AG20443 (cell line): ENCODE data around the gene NSD1.
"Not testable (repeated sequence)": the region's sequence is repeated elsewhere in the genome, so short reads cannot be mapped to it uniquely, and the experiment has no call there.

Experiments
- DNase-seq: peaks from one replicate; pipeline ENCODE4 v3.0.0; 2012; ENCODE audit warnings: low spot score, mixed read lengths

Gene NSD1

DNA sequence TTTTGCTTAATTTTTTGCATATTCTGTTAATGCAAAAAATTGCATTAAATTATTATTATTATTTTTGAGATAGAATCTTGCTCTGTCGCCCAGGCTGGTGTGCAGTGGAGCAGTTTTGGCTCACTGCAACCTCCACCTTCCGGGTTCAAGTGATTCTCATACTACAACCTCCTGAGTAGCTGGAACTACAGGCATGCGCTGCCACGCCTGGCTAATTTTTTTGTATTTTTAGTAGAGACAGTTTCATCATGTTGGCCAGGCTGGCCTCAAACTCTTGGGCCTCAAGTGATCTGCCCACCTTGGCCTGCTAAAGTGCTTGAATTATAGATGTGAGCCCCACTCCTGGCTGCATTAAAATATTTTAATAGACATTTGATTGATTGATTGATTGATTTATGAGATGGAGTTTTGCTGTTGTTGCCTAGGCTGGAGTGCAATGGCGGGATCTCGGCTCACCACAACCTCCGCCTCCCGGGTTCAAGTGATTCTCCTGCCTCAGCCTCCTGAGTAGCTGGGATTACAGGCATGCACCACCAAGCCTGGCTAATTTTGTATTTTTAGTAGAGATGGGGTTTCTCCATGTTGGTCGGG, 44.4 kb downstream of the NSD1 start:
- not testable (repeated sequence) for DNase-seq

DNA sequence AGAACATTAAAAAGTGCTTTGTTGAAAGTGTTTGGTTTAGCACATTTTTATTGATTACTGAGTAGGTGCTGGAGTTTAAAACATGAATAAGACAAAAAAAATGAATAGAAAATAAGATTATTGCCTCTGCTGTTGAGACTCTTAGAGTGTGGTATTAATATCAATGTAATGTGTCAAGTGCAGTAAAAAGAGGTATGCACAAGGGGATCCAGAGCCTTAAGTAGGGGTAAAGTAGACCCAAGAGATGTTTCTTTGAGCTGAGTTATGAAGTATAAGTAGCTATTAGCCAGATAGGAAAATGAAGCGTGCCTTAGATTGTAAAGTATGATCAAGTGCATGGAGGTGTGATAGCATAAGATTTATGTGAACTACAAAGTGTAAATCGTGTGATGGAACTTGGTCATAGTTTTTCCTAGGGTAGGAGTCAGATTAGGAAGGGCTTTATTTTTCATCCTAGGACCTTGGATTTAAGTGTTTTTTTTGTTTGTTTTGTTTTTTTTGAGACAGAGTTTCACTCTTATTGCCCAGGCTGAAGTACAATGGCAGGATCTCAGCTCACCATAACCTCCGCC, 45.2 kb downstream of the NSD1 start:
- DNase-seq: no peak

DNA sequence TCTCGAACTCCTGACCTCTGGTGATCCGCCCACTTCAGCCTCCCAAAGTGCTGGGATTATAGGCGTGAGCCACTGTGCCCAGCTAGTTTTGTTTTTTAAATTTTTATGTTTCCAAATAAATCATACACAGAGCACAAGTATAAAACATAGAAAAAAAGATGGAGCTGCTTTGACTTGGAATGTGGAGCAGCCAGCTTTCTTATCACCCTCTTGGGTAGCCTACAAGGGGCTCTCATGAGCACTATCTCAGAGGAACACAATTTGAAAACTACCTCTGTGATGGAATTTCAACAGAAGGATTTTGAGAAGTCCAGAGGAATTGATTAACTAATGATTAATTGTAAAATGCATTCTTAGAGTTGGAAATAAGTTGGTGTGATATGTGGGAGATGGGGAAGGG, 45.9 kb downstream of the NSD1 start:
- DNase-seq: no peak

DNA sequence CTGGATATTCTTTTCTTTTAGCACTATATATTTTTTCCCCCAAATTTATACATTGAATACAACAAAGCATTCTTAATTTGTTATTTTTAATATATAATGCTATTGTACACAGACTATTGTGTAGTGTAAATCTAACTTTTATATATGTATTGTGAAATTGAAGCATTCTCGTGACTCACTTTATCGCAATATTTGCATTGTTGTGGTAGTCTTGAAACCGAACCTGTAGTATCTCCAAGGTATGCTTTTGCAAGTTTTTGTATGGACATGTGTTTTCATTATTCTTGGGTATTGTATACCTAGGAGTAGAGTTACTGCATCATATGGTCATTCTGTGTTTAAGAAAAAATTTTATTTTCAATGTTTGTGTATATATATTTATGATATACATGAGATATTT, 49.6 kb downstream of the NSD1 start:
- DNase-seq: no peak

DNA sequence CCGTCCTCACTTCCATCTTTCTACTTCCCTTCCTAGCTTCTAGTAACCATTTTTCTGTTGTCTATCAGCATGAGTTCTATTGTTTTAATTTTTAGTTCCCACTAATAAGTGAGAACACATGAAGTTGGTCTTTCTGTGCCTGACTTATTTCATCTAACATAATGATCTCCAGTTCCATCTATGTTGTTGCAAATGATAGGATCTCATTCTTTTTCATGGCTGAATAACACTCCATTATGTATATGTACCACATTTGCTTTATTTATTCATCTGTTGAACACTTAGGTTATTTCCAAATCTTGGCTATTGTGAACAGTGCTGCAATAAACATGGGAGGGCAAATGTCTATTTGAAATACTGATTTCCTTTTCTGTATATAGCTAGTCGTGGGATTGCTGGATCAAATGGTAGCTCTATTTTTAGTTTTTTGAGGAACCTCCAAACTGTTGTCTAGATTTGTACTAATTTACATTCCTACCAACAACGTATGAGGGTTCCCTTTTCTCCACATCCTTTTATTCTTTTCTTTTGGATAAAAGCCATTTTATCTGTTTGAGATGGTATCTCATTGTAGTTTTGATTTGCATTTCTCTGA, 50.3 kb downstream of the NSD1 start:
- no peak for DNase-seq

DNA sequence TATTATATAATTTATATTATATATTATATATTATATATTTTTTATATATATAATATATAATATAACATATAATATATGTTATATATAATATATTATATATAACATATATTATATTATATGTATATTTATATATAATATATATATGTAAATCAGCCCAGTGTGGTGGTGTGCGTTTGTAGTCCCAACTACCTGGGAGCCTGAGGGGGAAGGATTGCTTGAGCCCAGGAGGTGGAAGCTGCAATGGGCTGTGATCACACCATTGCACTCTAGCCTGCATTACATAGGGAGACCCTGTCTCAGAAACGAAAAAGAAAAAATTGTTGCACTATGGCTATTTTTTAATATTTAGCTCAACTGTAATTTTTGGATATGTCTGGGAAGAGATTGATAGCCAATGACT, 52.4 kb downstream of the NSD1 start:
- DNase-seq: no peak

DNA sequence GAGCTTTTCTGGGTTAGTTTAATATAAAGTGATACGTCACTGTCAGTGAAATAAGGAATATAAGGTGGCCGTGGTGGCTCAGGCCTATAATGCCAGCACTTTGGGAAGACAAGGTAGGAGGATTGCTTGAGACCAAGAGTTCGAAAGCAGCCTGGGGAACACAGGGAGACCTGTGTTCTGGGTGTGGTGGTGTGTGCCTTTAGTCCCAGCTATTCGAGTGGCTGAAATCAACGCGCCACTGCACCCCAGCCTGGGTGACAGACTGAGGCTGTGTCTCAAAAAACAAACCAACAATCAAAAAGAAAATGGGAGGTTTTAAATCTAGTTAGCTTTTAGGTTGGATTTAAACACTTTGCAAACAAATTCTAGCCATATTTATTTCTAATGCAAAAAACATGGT, 53.1 kb downstream of the NSD1 start:
- no peak for DNase-seq

DNA sequence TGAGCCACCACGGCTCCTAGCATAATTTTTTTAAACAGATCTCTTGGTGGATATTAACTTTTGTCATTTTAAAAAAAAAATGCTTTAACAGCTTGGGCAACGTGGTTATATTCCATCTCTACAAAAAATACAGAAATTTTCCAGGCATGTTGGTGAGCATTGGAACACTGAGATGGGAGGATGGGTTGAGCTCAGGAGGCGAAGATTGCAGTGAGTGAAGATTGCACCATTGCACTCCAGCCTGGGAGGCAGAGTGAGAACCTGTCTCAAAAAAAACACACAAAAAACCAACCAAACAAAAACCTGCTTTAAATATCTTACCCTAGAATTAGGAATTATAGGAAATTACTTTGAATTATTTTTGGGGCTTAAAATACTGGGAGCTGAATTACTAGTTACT, 55.2 kb downstream of the NSD1 start:
- no peak for DNase-seq

DNA sequence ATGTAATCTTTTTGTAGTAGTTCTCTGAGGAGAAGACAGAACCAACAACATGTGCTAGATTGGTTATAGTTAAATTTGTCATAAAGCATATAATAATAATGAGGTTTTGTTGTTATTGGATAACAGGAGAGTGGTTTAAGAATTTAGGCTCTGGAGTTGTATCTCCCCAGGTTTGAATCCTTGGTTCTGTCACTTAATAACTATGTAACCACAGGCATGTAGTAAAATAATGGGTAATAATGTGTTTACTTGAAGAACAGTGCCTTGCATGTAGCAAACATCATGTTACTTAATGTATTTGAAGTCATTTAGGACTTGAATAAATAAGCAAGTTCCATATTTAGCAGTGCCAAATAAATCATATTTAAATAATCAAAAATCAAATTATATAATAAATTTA, 55.8 kb downstream of the NSD1 start:
- peak; percentile 16 for DNase-seq

DNA sequence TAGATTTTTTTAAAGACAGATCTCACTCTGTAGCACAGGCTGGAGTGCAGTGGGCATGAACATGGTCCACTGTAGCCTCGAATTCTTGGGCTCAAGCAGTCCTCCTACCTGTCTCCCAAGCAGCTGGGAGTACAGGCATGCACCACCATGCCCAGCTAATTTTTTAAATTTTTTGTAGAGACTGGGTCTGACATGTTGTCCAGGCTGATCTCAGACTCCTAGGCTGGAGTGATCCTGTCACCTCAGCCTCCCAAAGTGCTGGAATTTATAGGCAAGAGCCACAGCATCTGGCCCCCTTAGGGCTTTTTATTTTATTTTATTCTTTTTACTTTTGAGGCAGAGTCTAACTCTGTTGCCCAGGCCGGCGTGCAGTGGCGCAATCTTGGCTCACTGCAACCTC, 56.4 kb downstream of the NSD1 start:
- no peak for DNase-seq

DNA sequence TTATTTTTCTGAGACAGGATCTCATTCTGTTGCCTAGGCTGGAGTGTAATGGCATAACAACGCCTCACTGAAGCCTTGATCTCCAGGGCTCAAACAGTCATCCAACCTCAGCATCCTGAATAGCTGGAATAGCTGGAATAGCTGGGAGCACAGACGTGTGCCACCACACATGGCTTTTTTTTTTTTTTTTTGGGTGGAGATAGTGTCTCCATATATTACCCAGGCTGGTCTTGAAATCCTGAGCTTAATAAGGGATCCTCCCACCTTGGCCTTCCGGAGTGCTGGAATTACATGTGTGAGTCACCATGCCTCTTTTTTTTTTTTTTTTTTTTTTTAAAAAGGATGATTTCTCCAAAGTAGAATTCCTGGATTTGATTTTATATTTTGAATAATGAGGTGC, 60.7 kb downstream of the NSD1 start:
- DNase-seq: peak; percentile 73

DNA sequence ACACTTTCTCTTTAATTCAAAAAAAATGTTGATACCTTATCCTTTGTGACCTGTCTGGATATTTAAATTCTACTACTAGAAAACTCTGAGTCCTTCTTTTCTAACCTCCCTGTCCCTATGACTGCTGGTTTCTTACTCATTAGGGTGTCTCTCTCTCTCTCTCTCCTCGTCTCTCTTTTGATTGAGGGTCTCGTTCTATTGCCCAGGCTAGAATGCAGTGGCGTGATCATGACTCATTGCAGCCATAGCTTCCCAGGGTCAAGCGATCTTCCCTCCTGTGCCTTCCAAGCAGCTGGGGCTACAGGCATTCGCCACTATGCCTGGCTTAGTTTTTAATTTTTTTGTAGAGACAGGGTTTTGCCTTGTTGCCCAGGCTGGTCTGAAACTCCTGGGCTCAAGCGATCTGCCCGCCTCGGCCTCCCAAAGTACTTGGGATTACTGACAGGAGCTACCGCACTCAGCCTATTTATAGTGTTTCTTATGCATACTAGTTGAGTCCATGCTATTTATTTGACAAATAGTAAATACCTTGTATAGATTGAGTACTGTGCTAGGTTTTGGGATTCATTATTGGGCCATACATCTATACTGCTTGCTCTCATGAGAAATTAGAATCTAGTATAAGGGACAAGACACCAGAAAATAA, 61.9 kb downstream of the NSD1 start:
- no peak for DNase-seq

DNA sequence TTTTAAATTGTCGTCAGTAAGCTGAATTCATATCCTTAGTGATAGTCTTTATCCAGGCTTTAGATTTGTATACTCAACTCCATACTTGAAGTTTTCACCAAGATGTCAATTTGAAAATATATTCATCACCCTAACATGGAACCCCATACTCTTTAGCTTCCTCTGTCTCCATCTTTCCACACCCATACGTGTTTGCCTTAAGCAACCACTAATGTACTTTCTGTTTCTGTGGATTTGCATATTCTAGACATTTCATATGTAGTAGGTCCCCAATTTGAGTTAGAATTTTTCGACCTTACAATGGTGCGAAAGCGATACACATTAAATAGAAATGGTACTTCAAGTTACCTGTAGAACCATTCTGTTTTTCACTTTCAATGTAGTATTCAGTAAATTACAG, 65.2 kb downstream of the NSD1 start:
- DNase-seq: no peak

DNA sequence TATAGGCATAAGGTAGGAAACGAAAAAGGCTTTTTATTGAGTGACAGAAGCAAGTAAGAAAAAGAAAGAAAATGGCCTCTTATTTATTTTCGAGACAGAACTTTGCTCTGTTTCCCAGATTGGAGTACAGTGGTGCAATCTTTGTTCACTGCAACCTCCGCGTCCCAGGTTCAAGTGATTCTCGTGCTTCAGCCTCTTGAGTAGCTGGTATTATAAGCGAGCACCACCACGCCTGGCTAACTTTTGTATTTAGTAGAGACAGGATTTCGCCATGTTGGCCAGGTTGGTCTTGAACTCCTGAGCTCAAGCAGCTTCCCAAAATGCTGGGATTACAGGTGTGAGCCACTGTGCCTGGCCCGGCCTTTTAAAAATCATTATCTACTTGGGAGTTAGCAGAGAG, 70.7 kb downstream of the NSD1 start:
- no peak for DNase-seq

DNA sequence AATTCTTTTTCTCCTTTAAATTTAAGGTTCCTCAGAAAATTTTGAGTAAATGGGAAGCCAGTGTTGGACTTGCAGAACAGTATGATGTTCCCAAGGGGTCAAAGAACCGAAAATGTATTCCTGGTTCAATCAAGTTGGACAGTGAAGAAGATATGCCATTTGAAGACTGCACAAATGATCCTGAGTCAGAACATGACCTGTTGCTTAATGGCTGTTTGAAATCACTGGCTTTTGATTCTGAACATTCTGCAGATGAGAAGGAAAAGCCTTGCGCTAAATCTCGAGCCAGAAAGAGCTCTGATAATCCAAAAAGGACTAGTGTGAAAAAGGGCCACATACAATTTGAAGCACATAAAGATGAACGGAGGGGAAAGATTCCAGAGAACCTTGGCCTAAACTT, 76.0 kb downstream of the NSD1 start:
- no peak for DNase-seq

DNA sequence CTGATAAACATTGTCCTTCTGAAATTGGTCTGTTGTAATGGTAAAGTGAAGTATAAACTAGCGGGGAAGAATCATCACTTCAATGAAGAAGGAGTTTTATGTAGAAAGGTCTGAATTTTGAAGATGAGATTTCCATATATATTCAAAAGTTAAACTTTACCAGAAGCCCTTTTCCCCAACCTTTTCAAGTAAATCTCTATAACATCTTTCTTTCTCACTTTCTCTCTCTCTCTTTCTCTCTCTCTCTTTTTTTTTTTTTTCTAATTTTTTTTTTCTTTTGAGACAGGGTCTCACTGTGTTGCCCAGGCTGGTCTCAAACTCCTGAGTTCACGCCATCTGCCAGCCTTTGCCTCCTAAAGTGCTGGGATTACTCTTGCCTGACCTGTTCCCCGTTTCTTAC, 78.7 kb downstream of the NSD1 start:
- no peak for DNase-seq

DNA sequence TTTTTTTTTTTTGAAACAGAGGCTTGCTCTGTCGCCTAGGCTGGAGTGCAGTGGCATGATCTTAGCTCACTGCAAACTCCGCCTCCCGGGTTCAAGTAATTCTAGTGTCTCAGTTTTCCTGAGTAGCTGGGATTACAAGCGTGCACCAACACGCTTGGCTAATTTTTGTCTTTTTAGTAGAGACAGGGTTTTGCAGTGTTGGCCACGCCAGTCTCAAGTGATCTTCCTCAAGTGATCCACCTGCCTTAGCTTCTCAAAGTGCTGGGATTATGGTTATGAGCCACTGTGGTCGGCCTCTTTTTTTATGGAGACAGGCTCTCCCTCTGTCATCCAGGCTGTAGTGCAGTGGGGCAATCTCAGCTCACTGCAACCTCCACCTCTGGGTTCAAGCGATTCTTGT, 87.0 kb downstream of the NSD1 start:
- DNase-seq: no peak

DNA sequence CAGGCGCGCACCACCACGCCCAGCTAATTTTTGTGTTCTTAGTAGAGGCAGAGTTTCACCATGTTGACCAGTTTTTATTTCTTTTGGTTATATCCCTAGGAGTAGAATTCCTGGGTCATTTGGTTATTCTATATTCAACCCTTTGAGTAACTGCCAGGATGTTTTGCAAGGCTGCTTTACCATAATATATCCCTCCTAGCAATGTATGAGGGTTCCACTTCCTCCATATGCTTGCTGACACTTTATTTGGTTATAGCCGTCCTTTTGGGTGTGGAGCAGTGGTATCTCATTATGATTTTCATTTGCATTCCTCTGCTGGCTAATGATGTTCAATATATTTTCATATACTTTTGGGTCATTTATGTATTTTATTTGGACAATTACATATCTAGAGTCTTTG, 88.7 kb downstream of the NSD1 start:
- DNase-seq: no peak

DNA sequence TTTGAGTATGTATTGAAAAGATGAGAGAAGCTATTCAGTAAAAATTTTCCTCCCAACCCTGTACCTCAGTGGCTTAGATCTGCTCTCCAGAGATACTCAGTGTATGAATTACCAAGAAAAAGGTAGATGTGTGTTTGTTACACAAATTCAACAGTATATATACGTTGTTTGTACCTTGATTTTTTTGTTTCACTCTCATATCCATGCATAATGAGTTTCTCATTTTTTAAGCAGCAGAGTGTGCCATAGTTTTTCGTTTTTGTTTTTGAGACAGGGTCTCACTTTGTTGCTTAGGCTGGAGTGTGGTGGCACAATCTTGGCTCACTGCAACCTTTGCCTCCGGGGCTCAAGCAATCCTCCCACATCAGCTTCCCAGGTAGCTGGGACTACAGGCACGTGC, 92.2 kb downstream of the NSD1 start:
- no peak for DNase-seq

DNA sequence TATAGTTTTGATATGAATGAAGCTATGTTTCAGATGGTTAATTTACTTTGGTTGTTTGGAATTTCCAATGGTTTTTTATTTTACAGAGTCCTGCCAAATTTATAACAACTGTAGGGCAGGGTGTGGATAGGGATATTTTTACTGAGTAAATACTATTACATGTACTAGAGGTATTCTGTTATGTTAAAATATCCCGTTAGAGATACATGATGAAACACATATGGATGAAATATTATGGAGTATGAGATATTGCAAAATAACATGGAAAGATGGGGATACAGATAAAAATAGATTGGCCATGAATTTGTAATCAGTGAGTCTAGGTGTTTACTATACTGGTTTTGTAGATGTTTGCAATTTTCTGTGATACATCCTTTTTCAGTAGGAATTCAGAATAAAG, 93.3 kb downstream of the NSD1 start:
- DNase-seq: no peak

DNA sequence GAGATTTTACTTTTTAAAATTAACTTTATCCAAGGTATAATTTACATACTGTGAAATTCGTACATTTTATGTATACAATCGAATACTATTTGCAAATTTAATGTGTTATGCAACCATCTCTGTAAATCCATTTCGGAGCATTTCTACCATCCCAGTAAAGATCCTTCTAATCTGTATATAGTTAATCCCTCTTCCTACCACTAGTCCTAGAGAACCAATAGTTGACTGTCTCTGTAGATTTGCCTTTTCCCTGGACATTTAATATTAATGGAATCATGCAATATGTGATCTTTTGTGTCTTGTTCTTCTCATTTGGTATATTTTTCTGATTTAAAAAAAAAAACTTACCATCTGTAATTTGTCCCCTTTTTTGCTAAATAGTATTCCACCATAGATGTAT, 95.2 kb downstream of the NSD1 start:
- no peak for DNase-seq

DNA sequence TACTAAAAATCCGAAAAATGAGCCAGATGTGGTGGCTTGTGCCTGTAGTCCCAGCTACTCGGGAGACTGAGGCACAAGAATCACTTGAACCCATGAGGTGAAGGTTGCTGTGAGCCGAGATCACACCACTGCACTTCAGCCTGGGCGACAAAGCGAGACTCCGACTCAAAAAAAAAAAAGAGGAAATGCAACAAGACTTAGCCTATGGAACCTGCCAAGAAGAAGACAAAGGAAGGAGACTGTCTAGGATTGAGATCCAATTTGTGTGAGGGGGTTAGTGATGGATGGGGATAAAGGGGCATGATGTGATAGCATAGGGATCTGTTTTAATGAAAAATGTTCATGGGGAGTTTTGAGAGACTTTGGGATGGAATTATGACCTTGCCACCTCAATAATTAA, 97.1 kb downstream of the NSD1 start:
- no peak for DNase-seq

DNA sequence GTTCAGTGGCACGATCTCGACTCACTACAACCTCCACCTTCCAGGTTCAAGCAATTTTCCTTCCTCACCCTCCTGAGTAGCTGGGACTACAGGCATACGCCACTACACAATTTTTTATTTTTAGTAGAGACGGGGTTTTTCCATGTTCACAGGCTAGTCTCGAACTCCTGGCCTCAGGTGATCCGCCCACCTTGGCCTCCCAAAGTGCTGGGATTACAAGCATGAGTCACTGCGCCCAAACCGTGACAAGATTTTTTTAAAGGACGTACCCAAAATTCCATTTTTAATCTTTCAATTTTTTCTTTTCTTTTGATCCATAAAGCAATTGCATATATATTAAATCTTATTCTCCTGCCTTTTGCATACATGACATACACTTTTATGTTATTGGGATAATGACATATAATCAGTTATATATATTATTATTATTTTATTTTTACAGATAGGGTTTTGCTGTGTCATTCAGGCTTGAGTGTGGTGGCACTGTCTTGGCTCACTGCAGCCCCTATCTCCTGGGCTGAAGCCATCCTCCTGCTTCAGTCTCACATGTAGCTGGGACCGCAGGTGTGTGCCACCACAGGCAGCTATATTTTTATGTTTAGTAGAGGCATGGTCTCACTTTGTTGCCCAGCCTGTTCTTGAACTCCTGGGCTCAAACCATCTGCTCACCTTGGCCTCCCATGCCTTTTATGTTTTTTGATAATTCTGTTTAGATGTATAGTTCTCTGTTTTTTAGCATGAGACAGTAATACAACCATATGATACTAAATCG, 98.1 kb downstream of the NSD1 start:
- DNase-seq: no peak
